ENCODE measurements around the gene ZMIZ2. TPM values are rescaled to one million over a fixed set of nuclear protein-coding genes. Genes with fewer than 3 reads are reported as not detected.

Gene ZMIZ2
- total and polyA plus RNA-seq, 2 experiments from 2014 or later: 15.5 to 46.1 TPM

GRCh38 chr7:44755698-44756627, 7.3 kb downstream of the ZMIZ2 start:
- Histone ChIP-seq H3K36me3 (ENCODE audit: insufficient read depth) (no peaks in the 10 kb centered on the region), H4K20me1 (replicated peaks; ENCODE audit: insufficient read depth) (peaks cover 12% of the 10 kb centered on the region; the same call in 1 of the 2 replicates), H3K27me3 (ENCODE audit: insufficient read depth) (no peaks in the 10 kb centered on the region), H3K9me2 (ENCODE audit: insufficient read depth) (no peaks in the 10 kb centered on the region), H3K4me3 (no peak overlapping the region), H3F3A (replicated peaks; ENCODE audit: low read depth) (no peaks in the 10 kb centered on the region), H3K27ac (ENCODE audit: low read depth) (0 out of 2 replicates have a peak overlapping the region, but pooled peaks have one; percentile 45), H3K79me2 (replicated peaks; ENCODE audit: insufficient read depth) (peaks cover 34% of the 10 kb centered on the region), H2AFZ (no peak overlapping the region), H3K4me1 (ENCODE audit: insufficient read depth) (no peaks in the 10 kb centered on the region), H3K4me2 (no peak overlapping the region)
- peaks cover 11% of the 10 kb centered on the region for H3K4me1 Mint-ChIP-seq
- no peak for TF ChIP-seq STAT1 (IDR thresholded peaks at IDR 0.05; ENCODE audit: unreplicated experiment)
- no peak for TF ChIP-seq CREB1 (CRISPR knock-in tag; IDR thresholded peaks at IDR 0.05; ENCODE audit: low read depth)
- TF ChIP-seq POLR2AphosphoS5 (IDR thresholded peaks at IDR 0.05; ENCODE audit: low read depth): no peak
- TF ChIP-seq ZNF331 (CRISPR knock-in tag; IDR thresholded peaks at IDR 0.05; ENCODE audit: low read depth): no peak
- no peak for TF ChIP-seq NANOG (IDR thresholded peaks at IDR 0.05; ENCODE audit: borderline replicate concordance)
- no peak for TF ChIP-seq ETS1 (IDR thresholded peaks at IDR 0.05)
- TF ChIP-seq CTCF (conservative IDR thresholded peaks at IDR 0.05; ENCODE audit: low read depth in 2 of 2): no peak
- no peak for TF ChIP-seq ZNF114 (CRISPR knock-in tag; IDR thresholded peaks at IDR 0.05)
- no peak for TF ChIP-seq EZH2 (IDR thresholded peaks at IDR 0.05; ENCODE audit: low read depth, unreplicated experiment)
- no peak for TF ChIP-seq REST (IDR thresholded peaks at IDR 0.05; ENCODE audit: unreplicated experiment)
- TF ChIP-seq EZH2phosphoT487 (IDR thresholded peaks at IDR 0.05; ENCODE audit: unreplicated experiment): no peak
- no peak for TF ChIP-seq JUNB (IDR thresholded peaks at IDR 0.05; ENCODE audit: unreplicated experiment)
- no peak for TF ChIP-seq ZNF462 (CRISPR knock-in tag; IDR thresholded peaks at IDR 0.05)
- no peak overlapping the region for H3K4me3 Mint-ChIP-seq
- H3K27me3 Mint-ChIP-seq (ENCODE audit: insufficient read depth, low read depth, poor library complexity): peaks cover 4% of the 10 kb centered on the region
- DNase-seq (ENCODE audit: low spot score) (no peak), ATAC-seq (no peak)
- no peaks in the 10 kb centered on the region for H3K9me3 Mint-ChIP-seq
- peak overlapping the region; percentile 62; the same call in 1 of the 2 replicates for H3K27ac Mint-ChIP-seq
- H3K36me3 Mint-ChIP-seq (ENCODE audit: low read depth): peaks cover 25% of the 10 kb centered on the region

Measured in GM23338 (cell line).